T-helper 2 cell treated with Interferon-gamma antibody and Interleukin-4, amounts not matched to agents 100 ng/mL and 5 ng/mL, for 36 hours (primary cell): ENCODE results near the gene WNT10A. TPM values are rescaled to one million over a fixed set of nuclear protein-coding genes. Genes with fewer than 3 reads are reported as not detected.

Source experiments
- intact Hi-C: fragments of 100-400 bp; cut with micrococcal nuclease; formaldehyde crosslinking; loops from one replicate; pipeline ENCODE4 v1.15.1; 2023
- total RNA-seq: library from RNA; stranded (reverse); gene quantifications from 2 replicates; pipeline ENCODE4 v1.2.3, GENCODE V29; 2022

WNT10A gene
- total RNA-seq, 1 donor from 2014 or later, result 0.16 TPM

- intact Hi-C loops, result loop anchor here (1.0 to 2.0 kb wide), 2 partner anchors 11 to 17 kb away; partner anchors contain the start of gene WNT10A
These were observed 10.9 kb downstream of the WNT10A start for GRCh38 chr2:218891275-218892135.

- intact Hi-C loops, result loop anchor here (1.0 to 2.0 kb wide), 2 partner anchors 13 to 16 kb away; partner anchors contain the start of gene WNT10A
These were observed 12.2 kb downstream of the WNT10A start for GRCh38 chr2:218892693-218893348.

- intact Hi-C loops, result loop anchor here (2.0 kb wide), 1 partner anchor 15 kb away; no protein-coding TSS in a partner anchor
These were observed 12.9 kb downstream of the WNT10A start for GRCh38 chr2:218893349-218894150.

- intact Hi-C loops, result no loop called here
These were observed 13.7 kb downstream of the WNT10A start for GRCh38 chr2:218894151-218894879.

- intact Hi-C loops, result loop anchor here (5.0 kb wide), 2 partner anchors 352 to 498 kb away; partner anchors contain the start of genes CTDSP1, GLB1L and STK16
These were observed 14.2 kb downstream of the WNT10A start for GRCh38 chr2:218894880-218895157.

GRCh38 chr2:218895326-218895725 lies 14.7 kb downstream of the WNT10A start:
- intact Hi-C loops, result loop anchor here (5.0 kb wide), 2 partner anchors 352 to 498 kb away; partner anchors contain the start of genes CTDSP1, GLB1L and STK16

- intact Hi-C loops, result loop anchor here (1.0 to 5.0 kb wide), 6 partner anchors 13 to 609 kb away; partner anchors contain the start of genes BCS1L, CTDSP1, GLB1L and STK16
These were observed 15.3 kb downstream of the WNT10A start for GRCh38 chr2:218895759-218896500.

- intact Hi-C loops, result loop anchor here (1.0 to 5.0 kb wide), 7 partner anchors 13 to 610 kb away; partner anchors contain the start of genes BCS1L, CTDSP1, DNAJB2 and GLB1L
These were observed 16.1 kb downstream of the WNT10A start for GRCh38 chr2:218896501-218897393.

- intact Hi-C loops, result loop anchor here (1.0 to 5.0 kb wide), 8 partner anchors 21 to 611 kb away; partner anchors contain the start of genes BCS1L, CTDSP1, DNAJB2 and GLB1L
These were observed 16.9 kb downstream of the WNT10A start for GRCh38 chr2:218897394-218898108.

GRCh38 chr2:218898109-218898878 lies 17.6 kb downstream of the WNT10A start:
- intact Hi-C loops, result loop anchor here (1.0 to 5.0 kb wide), 4 partner anchors 22 to 501 kb away; partner anchors contain the start of genes CTDSP1, GLB1L and STK16

- intact Hi-C loops, result loop anchor here (5.0 kb wide), 2 partner anchors 348 to 502 kb away; partner anchors contain the start of genes CTDSP1, GLB1L and STK16
These were observed 18.5 kb downstream of the WNT10A start for GRCh38 chr2:218899147-218899546.

GRCh38 chr2:218902427-218902826 lies 21.8 kb downstream of the WNT10A start:
- intact Hi-C loops, result no loop called here

GRCh38 chr2:218904176-218904575 lies 23.5 kb downstream of the WNT10A start:
- intact Hi-C loops, result no loop called here

GRCh38 chr2:218908721-218909619 lies 28.3 kb downstream of the WNT10A start:
- intact Hi-C loops, result loop anchor here (1.0 to 2.0 kb wide), 2 partner anchors 13 to 16 kb away; no protein-coding TSS in a partner anchor

GRCh38 chr2:218910741-218911140 lies 30.1 kb downstream of the WNT10A start:
- intact Hi-C loops, result no loop called here

- intact Hi-C loops, result no loop called here
These were observed 39.9 kb downstream of the WNT10A start for GRCh38 chr2:218920504-218920903.
